GM18951 (cell line): ENCODE data around the gene PCLO.
"Not testable (repeated sequence)": the region's sequence is repeated elsewhere in the genome, so short reads cannot be mapped to it uniquely, and the experiment has no call there.

Source experiments
- POLR2A ChIP-seq: IDR thresholded peaks from 4 replicates; pipeline ENCODE4 v1.6.1; 2011; ENCODE audit warnings: mild to moderate bottlenecking; ENCODE audit not compliant: insufficient read length, insufficient read depth; ENCODE audit errors: extremely low read depth
- in situ Hi-C: fragments of 300-500 bp; cut with MboI; formaldehyde crosslinking; loops from one replicate; pipeline ENCODE4 v1.12.0; 2022; ENCODE audit warnings: low sequenced_read_pairs, mixed read lengths, inconsistent platforms; ENCODE audit not compliant: unreplicated experiment

The PCLO gene

GRCh38 chr7:82736633-82737032, 426.1 kb downstream of the PCLO start:
- TF ChIP-seq POLR2A = no peak
- in situ Hi-C loops = no loop called here

- no peak for TF ChIP-seq POLR2A
Observed at GRCh38 chr7:82732677-82733076, 430.0 kb downstream of the PCLO start.

DNA sequence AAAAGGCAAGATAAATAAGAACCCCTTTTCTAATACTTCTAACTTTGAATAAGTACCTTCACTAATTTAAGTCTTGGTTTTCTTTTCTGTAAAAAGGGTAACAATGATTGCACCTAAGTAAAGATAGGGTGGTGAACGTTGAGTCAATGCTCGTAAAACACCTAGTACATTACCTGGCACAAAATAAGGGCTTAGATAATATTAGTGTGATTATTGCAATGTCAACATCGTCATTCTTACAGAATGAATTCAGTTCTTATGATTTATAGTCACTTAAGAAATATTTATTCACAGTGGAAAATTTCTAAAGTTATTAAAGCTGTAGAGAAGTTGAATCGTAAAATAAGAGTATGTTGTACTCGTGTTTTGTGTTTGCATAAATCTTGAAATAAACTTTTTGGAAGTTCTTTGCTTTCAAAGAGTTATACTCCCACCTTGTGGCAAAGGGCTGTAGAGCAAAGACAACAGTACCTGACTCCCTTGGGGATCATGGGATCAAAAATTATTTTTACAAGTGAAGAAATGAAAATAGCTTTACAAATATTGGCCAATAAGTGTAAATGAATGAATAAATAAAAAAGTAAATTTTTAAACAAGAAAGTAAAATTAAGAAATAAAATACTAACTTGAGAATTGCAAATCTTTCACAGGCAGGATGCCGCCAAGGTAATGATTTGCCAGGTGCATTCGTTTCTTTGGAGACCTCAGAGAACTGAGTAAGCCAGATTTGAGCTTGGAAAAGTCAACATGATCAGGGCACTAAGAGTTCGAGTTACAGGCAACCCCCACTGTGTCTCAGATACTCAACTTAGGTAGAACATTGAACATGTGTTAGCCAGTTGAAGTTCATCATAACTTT, 433.3 kb downstream of the PCLO start:
- TF ChIP-seq POLR2A = no peak
- in situ Hi-C loops = no loop called here

More at GRCh38 chr7:82732677-82733076, 430.0 kb downstream of the PCLO start:
- in situ Hi-C loops = no loop called here

GRCh38 chr7:82726038-82726800, 436.5 kb downstream of the PCLO start:
- TF ChIP-seq POLR2A = no peak
- in situ Hi-C loops = no loop called here

DNA sequence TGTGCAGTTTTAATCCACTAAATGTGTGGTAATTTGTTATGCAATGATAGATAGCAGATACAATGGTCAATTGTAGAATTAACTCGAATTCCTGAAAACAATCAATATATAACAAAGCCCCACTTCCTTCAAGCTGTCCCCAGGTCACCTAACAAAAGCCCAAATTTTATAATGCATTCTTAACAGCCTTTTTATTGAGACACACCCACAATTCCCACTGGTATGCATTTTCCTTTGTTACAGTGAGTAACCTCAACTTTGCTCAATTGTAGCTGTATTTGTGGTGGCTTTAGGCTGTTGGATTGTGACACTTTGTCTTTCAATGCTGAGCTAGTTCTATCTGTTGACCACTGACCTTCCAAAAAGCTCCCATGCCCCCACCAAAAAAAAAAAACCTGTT, 439.3 kb downstream of the PCLO start:
- no peak for TF ChIP-seq POLR2A
- in situ Hi-C loops = no loop called here

DNA sequence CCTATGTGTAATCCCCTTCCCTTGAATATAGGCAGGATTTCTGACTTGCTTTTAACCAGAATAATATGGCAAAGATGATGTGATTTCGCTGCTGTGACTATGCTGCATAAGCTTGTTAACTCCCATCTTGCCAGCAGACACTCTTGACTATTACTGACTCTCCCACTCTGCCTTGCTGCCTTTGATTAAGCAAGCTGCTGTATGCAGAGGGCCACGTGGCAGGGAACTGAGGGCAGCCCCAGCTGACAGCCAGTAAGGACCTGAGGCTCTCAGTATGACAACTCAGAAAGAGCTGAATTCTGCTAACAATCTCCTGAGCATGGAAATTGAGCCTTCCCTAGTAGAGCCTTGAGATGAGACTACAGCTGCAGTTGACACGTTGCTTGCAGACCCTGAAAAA, 439.7 kb downstream of the PCLO start:
- no peak for TF ChIP-seq POLR2A
- in situ Hi-C loops = no loop called here

- TF ChIP-seq POLR2A = no peak
- in situ Hi-C loops = no loop called here
Observed at GRCh38 chr7:82715344-82715743, 447.3 kb downstream of the PCLO start.

- in situ Hi-C loops = no loop called here
- TF ChIP-seq POLR2A = no peak
Observed at GRCh38 chr7:82714883-82715282, 447.8 kb downstream of the PCLO start.

DNA sequence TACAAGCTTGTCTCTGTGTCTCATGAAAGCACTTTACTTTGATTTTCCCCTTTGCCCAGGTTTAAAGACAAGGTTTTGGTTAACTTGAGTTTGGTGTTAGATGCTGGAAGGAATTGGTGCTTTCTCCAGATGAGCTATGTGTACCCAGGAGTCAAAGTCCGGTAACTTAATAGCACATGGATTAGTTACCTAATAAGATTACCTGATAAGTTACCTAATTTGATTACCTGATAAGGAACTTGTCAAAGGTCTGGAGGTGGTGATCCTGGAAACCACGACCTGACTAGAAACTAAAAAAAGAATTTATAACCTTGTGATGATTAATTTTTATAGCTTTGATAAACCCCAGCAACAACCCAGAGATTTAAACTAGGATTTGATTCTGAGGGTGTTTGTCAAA, 449.2 kb downstream of the PCLO start:
- in situ Hi-C loops = no loop called here
- no peak for TF ChIP-seq POLR2A

- in situ Hi-C loops = not testable (repeated sequence)
Observed at GRCh38 chr7:82706344-82706743, 456.3 kb downstream of the PCLO start.

DNA sequence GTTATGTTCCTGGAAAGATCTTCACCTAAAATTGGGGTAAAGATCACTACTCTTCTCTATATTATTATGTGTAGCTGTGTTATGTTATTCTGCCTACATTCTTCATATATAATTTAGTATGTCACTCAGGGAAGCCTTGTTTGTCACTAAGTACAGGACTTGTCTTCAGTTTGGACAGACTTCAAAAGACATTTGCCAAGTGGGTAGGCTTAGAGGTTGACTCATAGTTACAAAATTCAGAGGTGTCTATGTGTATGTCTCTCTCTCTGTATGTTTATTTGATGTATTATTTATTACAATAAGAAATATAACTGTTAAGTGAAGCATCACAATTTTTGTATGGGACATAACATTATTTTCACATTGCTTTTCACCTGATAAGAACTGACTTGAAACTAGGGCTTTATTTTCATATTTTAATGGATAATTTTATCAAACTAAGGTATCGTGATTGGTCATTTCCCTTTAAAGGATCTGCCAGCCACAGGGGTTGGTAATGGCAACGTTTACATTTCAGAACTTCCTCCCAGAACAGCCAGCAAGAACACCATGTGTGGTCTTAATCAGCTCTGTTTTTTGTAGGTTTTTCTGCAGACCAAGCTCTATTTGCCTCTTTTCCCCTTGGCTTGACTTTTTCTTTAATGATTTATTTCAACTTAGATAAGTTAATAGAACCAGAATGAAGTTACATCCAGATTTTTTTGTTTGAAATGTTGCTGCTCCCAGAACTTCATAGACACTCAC, 457.0 kb downstream of the PCLO start:
- in situ Hi-C loops = no loop called here

DNA sequence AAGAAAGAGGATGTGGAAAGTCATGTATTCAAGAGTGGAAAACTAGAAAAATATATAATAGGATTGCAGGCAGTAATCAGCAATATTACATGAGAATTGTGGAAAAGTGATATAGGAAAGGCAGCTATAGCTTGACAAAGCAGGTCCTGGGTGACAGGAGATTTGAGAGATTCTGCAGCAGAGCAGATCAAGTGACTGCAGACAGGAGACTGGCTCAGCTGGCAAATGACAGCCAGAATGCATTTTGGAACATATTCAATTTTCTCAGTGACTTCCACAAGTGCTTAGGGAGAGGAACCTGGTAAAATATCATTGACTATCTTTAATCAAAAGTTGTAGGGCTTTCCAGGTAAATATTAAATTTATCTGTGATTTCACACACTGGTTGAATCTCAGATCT, 458.6 kb downstream of the PCLO start:
- in situ Hi-C loops = no loop called here

More for the DNA sequence above, 457.0 kb downstream of the PCLO start:
- no peak for TF ChIP-seq POLR2A

More for the DNA sequence above, 458.6 kb downstream of the PCLO start:
- no peak for TF ChIP-seq POLR2A
